CD4-positive, alpha-beta T cell treated with Interleukin-21 for 1 hour (primary cell): ENCODE measurements around the gene FOXM1.

Experiments used
- DNase-seq: peaks from one replicate; pipeline ENCODE4 v3.0.0-alpha.2; 2020

The FOXM1 gene

GRCh38 chr12:2834581-2835491, 42.1 kb downstream of the FOXM1 start, which contains the start of gene NRIP2:
TSS of gene NRIP2 (minus strand) at chr12:2835035. CDS start at chr12:2834983, 52 bp downstream.
- DNase-seq, result no peak

GRCh38 chr12:2833810-2834209, 43.2 kb downstream of the FOXM1 start:
- no peak for DNase-seq

- no peak for DNase-seq
These were observed 43.6 kb downstream of the FOXM1 start for GRCh38 chr12:2833327-2833726.

- no peak for DNase-seq
These were observed 44.3 kb downstream of the FOXM1 start for GRCh38 chr12:2832550-2833127.

- DNase-seq, result no peak
These were observed 47.7 kb downstream of the FOXM1 start for GRCh38 chr12:2829275-2829674.

- no peak for DNase-seq
These were observed 50.1 kb downstream of the FOXM1 start for GRCh38 chr12:2826721-2827515.

- DNase-seq, result no peak
These were observed 50.9 kb downstream of the FOXM1 start for GRCh38 chr12:2826036-2826435.

GRCh38 chr12:2825132-2825531, 51.8 kb downstream of the FOXM1 start:
- no peak for DNase-seq

GRCh38 chr12:2824541-2824940, 52.4 kb downstream of the FOXM1 start:
- no peak for DNase-seq

- no peak for DNase-seq
These were observed 53.5 kb downstream of the FOXM1 start for GRCh38 chr12:2823483-2823882.

- no peak for DNase-seq
These were observed 56.5 kb downstream of the FOXM1 start for GRCh38 chr12:2820432-2820831.

GRCh38 chr12:2819810-2820209, 57.2 kb downstream of the FOXM1 start:
- no peak for DNase-seq

- peak; percentile 63 for DNase-seq
These were observed 63.5 kb downstream of the FOXM1 start for GRCh38 chr12:2813214-2814185.

GRCh38 chr12:2812290-2813213, 64.4 kb downstream of the FOXM1 start, which contains the start of gene ITFG2:
TSS of gene ITFG2 (plus strand) at chr12:2812668. CDS start at chr12:2812761, 93 bp downstream.
- peak; percentile 97 for DNase-seq

GRCh38 chr12:2811801-2812200, 65.2 kb downstream of the FOXM1 start:
- DNase-seq, result no peak
